ENCODE data around the gene KSR1. TPM values are rescaled to one million over a fixed set of nuclear protein-coding genes. Genes with fewer than 3 reads are reported as not detected.

The KSR1 gene
- total and polyA plus RNA-seq, 2 of the 8 experiments (the other 6 are each of a cell fraction or from before 2014, with no cell fraction given), result 14.1 to 34.7 TPM

DNA sequence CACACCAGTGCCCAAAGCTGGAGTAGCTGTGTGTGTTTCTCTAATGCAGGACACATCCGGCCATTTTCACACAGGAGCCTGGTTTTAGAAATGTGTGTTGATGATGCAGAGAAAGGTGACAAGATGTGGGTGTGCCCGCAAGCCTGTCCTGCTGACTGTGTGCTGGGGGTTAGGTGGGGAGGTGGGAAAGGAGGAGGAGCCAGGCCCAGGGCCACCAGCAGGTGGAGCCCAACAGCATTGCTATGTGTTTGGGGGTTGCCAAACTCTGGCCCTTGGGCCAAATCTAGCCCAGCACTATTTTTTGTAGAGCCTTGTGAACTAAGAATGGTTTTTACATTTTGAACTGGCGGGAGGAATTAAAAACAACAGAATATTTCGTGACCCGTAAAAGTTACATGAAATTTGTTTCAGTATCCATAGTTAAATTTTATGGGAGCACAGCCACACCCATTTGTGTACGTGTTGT, 113.0 kb downstream of the KSR1 start (continued):
- TF ChIP-seq, protein P1, sequence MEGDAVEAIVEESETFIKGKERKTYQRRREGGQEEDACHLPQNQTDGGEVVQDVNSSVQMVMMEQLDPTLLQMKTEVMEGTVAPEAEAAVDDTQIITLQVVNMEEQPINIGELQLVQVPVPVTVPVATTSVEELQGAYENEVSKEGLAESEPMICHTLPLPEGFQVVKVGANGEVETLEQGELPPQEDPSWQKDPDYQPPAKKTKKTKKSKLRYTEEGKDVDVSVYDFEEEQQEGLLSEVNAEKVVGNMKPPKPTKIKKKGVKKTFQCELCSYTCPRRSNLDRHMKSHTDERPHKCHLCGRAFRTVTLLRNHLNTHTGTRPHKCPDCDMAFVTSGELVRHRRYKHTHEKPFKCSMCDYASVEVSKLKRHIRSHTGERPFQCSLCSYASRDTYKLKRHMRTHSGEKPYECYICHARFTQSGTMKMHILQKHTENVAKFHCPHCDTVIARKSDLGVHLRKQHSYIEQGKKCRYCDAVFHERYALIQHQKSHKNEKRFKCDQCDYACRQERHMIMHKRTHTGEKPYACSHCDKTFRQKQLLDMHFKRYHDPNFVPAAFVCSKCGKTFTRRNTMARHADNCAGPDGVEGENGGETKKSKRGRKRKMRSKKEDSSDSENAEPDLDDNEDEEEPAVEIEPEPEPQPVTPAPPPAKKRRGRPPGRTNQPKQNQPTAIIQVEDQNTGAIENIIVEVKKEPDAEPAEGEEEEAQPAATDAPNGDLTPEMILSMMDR (IDR thresholded peaks at IDR 0.05; ENCODE audit: control extremely low read depth in 1 of 3, insufficient read depth in 1 of 3, low read depth in 1 of 3, low read length in 3 of 3), result peak; percentile 74 to 95 (median 92)
- TF ChIP-seq RFX5 (IDR thresholded peaks at IDR 0.05; ENCODE audit: borderline replicate concordance, low read depth, low read length) (no peak), TBP (IDR thresholded peaks at IDR 0.05; ENCODE audit: low read depth, low read length) (no peak), KDM4A (IDR thresholded peaks at IDR 0.05; ENCODE audit: low read depth, low read length, severe bottlenecking) (no peak), SAP30 (IDR thresholded peaks at IDR 0.05; ENCODE audit: insufficient read depth, insufficient replicate concordance, low read length) (no peak), POLR2AphosphoS5 (IDR thresholded peaks at IDR 0.05; ENCODE audit: low read depth, low read length) (no peak), SUZ12 (IDR thresholded peaks at IDR 0.05; ENCODE audit: low read length) (no peak), TAF1 (IDR thresholded peaks at IDR 0.05; ENCODE audit: low read depth, low read length) (no peak), NRF1 (IDR thresholded peaks at IDR 0.05; ENCODE audit: low read depth, low read length) (no peak), GTF2F1 (IDR thresholded peaks at IDR 0.05; ENCODE audit: borderline replicate concordance, low read depth, low read length) (no peak), BACH1 (IDR thresholded peaks at IDR 0.05; ENCODE audit: low read length) (0 out of 2 replicates have a peak, but pooled peaks have one; percentile 9), CREB1 (IDR thresholded peaks at IDR 0.05) (no peak), RAD21 (IDR thresholded peaks at IDR 0.05 in 1 of 2, conservative IDR thresholded peaks at IDR 0.05 in 1 of 2; ENCODE audit: low read depth in 2 of 2, low read length in 2 of 2) (peak; percentile 55 to 66), CEBPB (IDR thresholded peaks at IDR 0.05; ENCODE audit: low read depth, low read length) (peak; percentile 14; the same call in 1 of the 2 replicates), BRCA1 (IDR thresholded peaks at IDR 0.05; ENCODE audit: low read depth, low read length) (no peak), EP300 (IDR thresholded peaks at IDR 0.05; ENCODE audit: borderline replicate concordance in 1 of 2, low read depth in 2 of 2, low read length in 2 of 2) (no peak), SIRT6 (IDR thresholded peaks at IDR 0.05; ENCODE audit: low read length) (no peak), TAF7 (optimal IDR thresholded peaks at IDR 0.05; ENCODE audit: borderline replicate concordance, low read depth, low read length) (no peak), MAFK (IDR thresholded peaks at IDR 0.05; ENCODE audit: low read depth, low read length) (no peak), BCL11A (IDR thresholded peaks at IDR 0.05; ENCODE audit: low read depth in 2 of 2, low read length in 2 of 2) (no peak)
- TF ChIP-seq, protein P2, sequence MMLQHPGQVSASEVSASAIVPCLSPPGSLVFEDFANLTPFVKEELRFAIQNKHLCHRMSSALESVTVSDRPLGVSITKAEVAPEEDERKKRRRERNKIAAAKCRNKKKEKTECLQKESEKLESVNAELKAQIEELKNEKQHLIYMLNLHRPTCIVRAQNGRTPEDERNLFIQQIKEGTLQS (IDR thresholded peaks at IDR 0.05; ENCODE audit: insufficient read depth, low read depth, low read length), result no peak
- TF ChIP-seq, protein P3, sequence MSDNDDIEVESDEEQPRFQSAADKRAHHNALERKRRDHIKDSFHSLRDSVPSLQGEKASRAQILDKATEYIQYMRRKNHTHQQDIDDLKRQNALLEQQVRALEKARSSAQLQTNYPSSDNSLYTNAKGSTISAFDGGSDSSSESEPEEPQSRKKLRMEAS (IDR thresholded peaks at IDR 0.05), result no peak

Measured in H1 (cell line).